ENCODE results near the gene CRYBA4.
"Not testable (repeated sequence)": the region's sequence is repeated elsewhere in the genome, so short reads cannot be mapped to it uniquely, and the experiment has no call there.

The CRYBA4 gene

GRCh38 chr22:26597480-26597879 is 24.3 kb upstream of the CRYBA4 start:
- DNase-seq: no peak

GRCh38 chr22:26599505-26599904 is 22.3 kb upstream of the CRYBA4 start:
- DNase-seq: no peak

- DNase-seq: no peak
Observed at GRCh38 chr22:26601726-26602125, 20.0 kb upstream of the CRYBA4 start.

- DNase-seq: no peak
Observed at GRCh38 chr22:26602127-26602526, 19.6 kb upstream of the CRYBA4 start.

DNA sequence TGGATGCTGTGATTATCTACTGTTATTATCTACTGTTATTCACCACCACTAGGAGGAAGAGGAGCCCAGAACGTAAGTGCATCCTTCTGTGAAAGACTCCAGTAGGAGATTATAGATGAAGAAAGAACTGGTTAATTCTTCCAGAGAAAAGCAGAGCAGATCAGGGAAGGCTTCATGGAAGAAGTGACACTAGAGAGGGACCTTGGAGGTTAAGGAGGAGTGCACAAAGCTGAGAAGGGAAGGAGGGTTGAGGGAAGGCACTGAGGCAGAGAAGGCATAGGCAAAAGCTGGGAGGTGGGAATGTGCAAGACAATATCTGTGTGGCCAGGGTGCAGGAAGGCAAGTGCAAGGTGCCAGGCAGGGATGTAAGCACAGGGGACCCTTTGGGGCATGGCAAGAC is 17.4 kb upstream of the CRYBA4 start:
- DNase-seq: no peak

DNA sequence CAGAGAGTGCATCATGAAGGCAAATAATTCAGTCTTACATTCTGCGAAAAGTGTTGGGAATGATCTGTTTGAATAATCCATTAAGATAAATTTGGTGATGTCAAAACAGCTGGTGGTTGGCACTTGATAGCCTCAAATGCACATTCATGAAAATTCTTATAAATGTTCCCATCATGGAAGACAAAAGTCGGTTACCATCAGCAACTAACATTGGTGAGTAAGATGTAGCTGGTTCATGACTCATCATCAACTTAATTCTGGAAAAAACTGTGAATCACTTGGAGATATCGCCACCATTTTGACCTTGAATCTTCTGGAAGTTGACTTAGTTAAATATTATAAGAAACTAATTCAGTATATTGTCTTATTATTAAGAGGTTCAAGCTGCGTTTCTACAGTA is 15.2 kb upstream of the CRYBA4 start:
- no peak for DNase-seq

- no peak for DNase-seq
Observed at GRCh38 chr22:26608129-26608528, 13.6 kb upstream of the CRYBA4 start.

DNA sequence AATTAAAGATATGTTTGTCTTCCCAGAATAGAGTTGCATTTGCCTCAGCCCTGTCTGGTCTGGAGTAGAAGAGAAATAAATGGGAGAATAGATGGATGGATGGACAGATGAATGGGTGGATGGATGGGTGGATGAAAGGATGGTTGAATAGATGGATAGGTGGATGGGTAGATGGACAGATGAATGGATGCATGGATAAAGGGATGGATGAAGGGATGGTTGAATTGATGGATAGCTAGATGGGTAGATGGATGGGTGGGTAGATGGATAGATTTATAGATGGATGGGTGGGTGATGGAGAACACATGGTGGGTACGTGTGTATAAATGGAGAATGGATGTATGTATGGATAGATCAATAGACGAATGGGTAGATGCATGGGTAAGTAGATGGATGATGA is 12.5 kb upstream of the CRYBA4 start:
- no peak for DNase-seq

DNA sequence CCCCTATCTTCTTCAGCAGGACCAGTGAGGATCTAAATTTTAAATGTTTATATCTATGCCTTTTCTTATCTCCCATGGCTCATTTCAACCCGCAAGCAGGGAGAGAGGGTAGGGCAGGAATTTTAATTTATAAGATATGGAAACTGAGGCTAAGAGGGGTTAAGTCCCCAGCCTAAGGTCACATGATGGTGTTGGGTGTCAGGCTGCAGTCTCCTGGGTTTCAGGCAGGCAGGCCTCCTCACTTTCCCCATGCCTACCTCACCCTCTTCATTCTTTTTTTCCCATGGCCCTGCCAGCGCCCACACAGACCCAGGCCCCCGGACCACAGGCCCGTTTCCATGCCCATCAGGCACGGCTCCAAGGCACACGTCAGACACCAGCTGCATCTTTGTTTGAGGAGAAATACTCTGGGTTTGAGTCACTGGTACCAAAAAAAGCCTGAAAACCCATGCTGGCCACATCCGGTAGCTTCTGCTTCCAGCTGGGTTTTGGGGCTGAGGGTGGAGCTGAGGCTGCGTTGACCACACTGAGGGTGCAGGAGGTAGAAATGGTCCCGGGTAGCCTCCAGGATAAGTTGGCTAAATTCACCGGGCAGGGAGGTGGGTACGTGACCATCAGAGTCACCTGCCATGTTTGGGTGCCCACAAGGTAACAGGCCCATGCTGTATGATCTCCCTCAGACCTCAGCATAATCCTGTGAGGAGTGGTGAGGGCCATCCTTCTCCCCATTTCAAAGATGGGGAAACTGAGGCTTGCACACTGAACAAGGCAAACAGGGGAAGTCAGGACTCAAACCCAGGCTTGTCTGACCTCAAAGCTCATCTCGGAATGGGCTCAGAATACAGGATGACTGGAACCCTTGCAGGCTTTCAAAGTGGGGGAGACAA is 11.4 kb upstream of the CRYBA4 start:
- no peak for DNase-seq

DNA sequence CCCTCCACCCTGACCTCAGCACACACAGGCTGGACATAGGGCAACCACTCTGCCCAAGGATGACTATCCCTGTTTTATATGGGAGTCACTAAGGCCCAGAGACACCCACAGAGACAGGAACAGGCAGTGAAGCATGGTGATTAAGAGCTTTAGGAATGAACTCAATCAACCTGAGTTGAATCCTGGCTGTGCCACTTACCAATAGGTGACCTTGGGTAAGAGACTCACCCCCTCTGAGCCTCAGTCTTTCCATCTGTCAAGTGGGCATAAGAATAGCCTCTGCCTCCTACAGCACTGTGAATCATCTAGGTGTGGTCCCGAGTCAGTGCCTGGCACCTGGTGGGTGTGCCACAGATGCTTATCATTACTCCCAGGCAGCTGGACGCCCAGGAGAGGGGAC is 10.8 kb upstream of the CRYBA4 start:
- no peak for DNase-seq

GRCh38 chr22:26612652-26613051 is 9.1 kb upstream of the CRYBA4 start:
- no peak for DNase-seq

- not testable (repeated sequence) for DNase-seq
Observed at GRCh38 chr22:26613753-26614152, 8.0 kb upstream of the CRYBA4 start.

GRCh38 chr22:26614322-26614721 is 7.4 kb upstream of the CRYBA4 start:
- DNase-seq: no peak

DNA sequence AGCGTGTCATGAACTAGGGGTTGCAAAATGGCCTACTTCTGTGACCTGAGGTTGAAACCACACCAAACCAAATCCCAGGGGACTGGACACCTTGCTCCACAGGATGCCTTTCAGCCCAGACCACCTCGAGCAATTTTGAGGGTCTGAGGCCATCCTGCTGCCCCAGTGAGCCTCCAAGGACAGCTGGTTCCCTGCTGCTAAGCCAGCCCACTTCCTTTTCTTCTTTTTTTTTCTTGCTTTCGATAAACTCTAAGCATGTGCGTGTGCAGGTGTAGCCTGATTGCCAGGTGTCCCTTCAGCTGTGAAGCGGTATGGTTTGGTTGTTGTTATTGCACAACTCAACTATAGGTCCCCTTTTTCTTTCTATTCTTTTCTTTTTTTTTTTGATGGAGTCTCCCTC is 6.6 kb upstream of the CRYBA4 start:
- DNase-seq: no peak

GRCh38 chr22:26615830-26616435 is 5.8 kb upstream of the CRYBA4 start:
- DNase-seq: no peak

DNA sequence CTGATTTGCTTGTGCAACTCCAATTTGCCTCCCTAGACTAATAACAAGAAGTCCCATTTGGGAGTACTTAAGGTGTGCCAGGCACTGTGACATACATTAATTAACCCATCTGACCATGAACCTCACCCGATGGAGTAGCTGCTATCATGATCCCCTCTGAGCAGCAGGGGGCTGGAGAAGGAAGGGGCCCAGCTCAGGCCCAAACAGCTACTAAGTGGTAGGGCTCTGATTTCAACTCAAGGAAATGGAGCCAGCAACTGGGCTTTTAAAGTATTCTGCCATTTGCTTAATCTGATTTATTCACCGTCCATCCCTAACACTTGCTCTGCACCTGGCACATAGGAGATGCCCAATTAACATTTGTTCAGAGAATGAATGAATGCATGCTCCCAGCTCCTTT is 5.1 kb upstream of the CRYBA4 start:
- DNase-seq: no peak

GRCh38 chr22:26617271-26618199 is 4.2 kb upstream of the CRYBA4 start, which contains the start of gene CRYBB1:
CRYBB1 (minus strand) TSS chr22:26618027; CDS start chr22:26616319, 1,708 bp downstream.
- DNase-seq: no peak

DNA sequence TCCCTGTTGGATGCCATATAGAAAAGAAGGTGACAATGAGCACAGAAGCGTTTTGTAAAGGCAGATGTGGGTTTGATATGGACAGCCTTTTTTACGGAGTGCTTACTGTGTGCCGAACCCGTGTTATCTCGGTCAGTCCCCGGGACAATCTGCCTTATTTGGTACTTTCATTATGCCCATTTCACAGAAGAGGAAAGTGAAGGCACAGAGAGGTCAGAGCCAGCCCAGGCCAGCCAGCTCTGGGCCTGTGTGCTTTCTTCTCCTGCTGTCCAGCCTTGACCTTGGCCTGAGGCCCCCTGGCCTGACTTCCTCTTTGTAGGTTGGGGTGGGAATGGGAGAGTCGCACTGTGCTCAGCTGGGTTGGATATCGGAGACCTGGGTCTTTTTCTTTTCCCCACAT is 3.3 kb upstream of the CRYBA4 start:
- DNase-seq: no peak

- DNase-seq: no peak
Observed at GRCh38 chr22:26619510-26619909, 2.3 kb upstream of the CRYBA4 start.

DNA sequence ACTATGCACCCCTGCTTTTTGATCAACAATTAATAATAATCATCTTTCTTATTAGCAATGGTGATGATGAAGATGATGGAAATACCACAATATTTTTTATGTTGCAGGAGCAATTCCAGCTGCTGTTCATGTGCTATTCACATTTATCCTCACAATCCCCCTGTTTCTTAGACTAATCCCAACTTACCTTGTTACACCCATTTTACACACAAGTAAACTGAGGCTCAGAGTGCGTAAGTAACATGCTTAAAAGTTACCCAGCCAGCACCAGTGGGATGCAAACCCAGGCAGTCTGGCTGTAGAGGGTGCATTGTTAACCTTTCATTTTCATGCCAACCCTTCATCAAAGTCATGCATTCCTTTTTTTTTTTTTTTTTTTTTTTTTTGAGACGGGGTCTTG is 1.6 kb upstream of the CRYBA4 start:
- no peak for DNase-seq

GRCh38 chr22:26623984-26624383 is 2.2 kb downstream of the CRYBA4 start:
- no peak for DNase-seq

DNA sequence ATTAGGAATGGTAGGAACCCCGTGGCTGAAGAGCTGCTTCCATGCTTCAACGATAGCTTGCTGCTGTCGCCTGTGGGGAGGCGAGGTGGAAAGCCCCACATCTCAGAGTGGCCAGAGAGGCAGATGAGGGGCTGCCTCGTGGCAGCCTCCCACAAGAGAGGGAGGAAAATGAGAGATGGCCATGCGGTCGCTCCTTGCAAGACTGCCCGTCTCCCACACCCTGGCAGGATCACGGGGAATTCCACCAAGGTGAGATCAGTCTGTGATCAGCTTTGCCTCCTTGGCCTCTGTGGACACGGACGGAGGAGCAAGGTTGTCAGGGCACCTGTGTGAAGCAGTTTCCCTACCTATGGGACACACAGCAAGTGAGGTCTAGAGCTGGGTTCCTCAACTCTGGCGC is 3.0 kb downstream of the CRYBA4 start:
- no peak for DNase-seq

DNA sequence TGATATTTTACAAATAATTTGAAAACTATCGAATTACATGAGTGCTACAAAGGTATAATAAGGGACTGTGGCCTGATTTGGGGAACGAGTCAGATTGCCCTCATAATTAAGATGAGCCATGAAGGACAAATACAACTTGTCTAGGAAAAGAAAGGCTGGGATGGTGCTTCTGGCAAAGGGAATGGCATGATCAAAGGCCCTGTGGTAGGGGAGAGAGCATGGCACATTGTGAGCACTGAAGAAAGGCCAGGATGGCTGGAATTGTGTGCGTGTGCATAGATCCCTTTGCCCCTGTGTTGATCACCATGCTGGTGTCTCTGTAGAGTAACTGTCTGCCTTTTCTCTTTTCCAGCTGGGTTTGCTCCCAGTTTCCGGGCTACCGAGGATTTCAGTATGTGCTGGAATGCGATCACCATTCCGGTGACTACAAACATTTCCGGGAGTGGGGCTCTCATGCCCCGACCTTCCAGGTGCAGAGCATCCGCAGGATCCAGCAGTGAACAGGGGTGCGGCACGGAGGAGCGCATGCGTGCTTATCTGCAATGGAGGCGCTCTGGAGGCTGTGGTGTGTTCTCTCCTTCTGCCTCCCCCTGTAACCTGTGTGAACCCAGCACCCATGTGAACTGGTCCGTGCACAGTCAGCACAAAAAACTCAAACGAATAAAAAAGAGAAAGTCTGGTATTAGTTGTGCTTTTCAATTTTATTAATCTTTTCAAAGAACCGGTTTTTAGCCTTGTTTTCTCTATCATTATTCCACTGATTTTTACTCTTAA is 8.4 kb downstream of the CRYBA4 start:
- no peak for DNase-seq

Data from NCI-H510A treated with DMSO at 0.1 percent for 48 hours (cell line).